GM18505 (cell line): Measurements from ENCODE around the gene UNC13A.

Experiments
- ATAC-seq: cut with Tn5 transposase; IDR thresholded peaks from one replicate; pipeline ENCODE4 v1.9.1; 2021; ENCODE audit not compliant: unreplicated experiment
- POLR2A ChIP-seq: IDR thresholded peaks from 4 replicates; pipeline ENCODE4 v1.6.1; 2011; ENCODE audit warnings: borderline replicate concordance; ENCODE audit not compliant: insufficient read depth, insufficient read length; ENCODE audit errors: extremely low read depth

UNC13A gene

GRCh38 chr19:17616961-17617806, 71.0 kb downstream of the UNC13A start:
- no peak for ATAC-seq
- TF ChIP-seq POLR2A, result no peak

- no peak for ATAC-seq
- no peak for TF ChIP-seq POLR2A
Measured at GRCh38 chr19:17616686-17616960, 71.5 kb downstream of the UNC13A start.

- TF ChIP-seq POLR2A, result no peak
- no peak for ATAC-seq
Measured at GRCh38 chr19:17615889-17616685, 72.1 kb downstream of the UNC13A start.

- TF ChIP-seq POLR2A, result no peak
- ATAC-seq, result no peak
Measured at GRCh38 chr19:17614476-17614875, 73.7 kb downstream of the UNC13A start.

GRCh38 chr19:17611462-17612244, 76.5 kb downstream of the UNC13A start:
- no peak for ATAC-seq

GRCh38 chr19:17610384-17610783, 77.8 kb downstream of the UNC13A start:
- no peak for ATAC-seq
- no peak for TF ChIP-seq POLR2A

More at GRCh38 chr19:17611462-17612244, 76.5 kb downstream of the UNC13A start:
- TF ChIP-seq POLR2A, result no peak

- TF ChIP-seq POLR2A, result no peak
- no peak for ATAC-seq
Measured at GRCh38 chr19:17607936-17608335, 80.2 kb downstream of the UNC13A start.

- ATAC-seq, result no peak
- TF ChIP-seq POLR2A, result no peak
Measured at GRCh38 chr19:17606590-17607185, 81.5 kb downstream of the UNC13A start.

GRCh38 chr19:17605761-17606589, 82.2 kb downstream of the UNC13A start:
- peak; percentile 51 for TF ChIP-seq POLR2A
- peak; percentile 75 for ATAC-seq

GRCh38 chr19:17605117-17605516, 83.0 kb downstream of the UNC13A start:
- no peak for TF ChIP-seq POLR2A
- ATAC-seq, result no peak

GRCh38 chr19:17604372-17605025, 83.7 kb downstream of the UNC13A start:
- TF ChIP-seq POLR2A, result no peak
- no peak for ATAC-seq

- no peak for TF ChIP-seq POLR2A
- no peak for ATAC-seq
Measured at GRCh38 chr19:17602872-17603510, 85.2 kb downstream of the UNC13A start.

- TF ChIP-seq POLR2A, result no peak
- no peak for ATAC-seq
Measured at GRCh38 chr19:17602217-17602616, 85.9 kb downstream of the UNC13A start.
